NCI-H2081 treated with DMSO at 0.1 percent for 48 hours (cell line): ENCODE data around the gene DLX2.
"Not testable (repeated sequence)": the region's sequence is repeated elsewhere in the genome, so short reads cannot be mapped to it uniquely, and the experiment has no call there.

Experiments
- DNase-seq: peaks from one replicate; lab custom pipeline; 2025; lab: John Stamatoyannopoulos, UW

The DLX2 gene

DNA sequence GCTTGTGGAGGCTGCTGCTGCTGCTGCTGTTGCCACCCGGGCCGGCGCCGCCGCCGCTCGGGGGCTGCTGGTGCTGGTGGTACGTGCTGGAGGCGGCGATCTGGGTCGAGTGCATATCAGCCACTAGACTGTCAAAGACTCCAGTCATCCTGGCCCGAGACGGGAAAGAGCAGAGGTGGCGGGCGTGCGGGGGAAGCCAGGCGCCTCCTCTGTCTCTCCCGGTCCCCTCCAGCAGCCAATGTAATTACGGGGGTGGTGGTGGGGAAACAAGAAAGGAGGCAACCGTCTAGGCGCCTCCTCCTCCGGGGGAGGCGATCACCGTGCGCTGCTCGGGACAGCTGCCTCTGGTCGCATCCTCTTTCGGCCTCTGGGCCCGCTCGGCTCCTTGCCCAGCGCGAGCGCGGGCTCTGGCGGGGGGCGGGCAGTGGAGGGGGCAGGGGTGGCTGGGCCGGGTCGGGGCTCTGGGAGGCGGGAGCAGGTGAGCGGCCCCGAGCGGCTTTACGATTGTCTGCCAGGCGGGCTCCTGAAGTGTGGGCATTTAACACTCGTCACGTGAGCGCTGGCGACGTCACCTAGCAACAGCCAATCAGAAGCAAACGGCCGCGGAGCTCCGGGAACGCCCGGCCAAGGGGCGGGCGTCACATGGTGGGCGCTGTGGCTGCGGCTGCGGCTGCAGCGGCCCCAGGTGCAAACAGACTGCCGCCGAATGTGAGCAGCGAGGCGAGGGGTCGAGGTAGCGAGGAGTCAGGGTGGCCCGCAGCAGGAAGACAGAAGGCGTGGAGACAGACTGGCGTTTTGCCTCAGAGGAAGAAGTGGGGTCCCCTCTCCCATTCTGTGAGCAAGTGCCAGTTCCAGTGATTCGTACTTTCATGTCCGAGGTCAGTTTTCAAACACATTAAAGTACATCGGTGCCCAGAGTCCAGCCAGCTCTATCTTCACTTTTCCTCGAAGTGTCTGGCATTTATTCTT, at the start of gene DLX2:
DLX2 (minus strand) TSS at position 510 of the 969 bp plus-strand sequence; CDS start at position 148, 362 bp downstream.
- DNase-seq, result peak; percentile 91

DNA sequence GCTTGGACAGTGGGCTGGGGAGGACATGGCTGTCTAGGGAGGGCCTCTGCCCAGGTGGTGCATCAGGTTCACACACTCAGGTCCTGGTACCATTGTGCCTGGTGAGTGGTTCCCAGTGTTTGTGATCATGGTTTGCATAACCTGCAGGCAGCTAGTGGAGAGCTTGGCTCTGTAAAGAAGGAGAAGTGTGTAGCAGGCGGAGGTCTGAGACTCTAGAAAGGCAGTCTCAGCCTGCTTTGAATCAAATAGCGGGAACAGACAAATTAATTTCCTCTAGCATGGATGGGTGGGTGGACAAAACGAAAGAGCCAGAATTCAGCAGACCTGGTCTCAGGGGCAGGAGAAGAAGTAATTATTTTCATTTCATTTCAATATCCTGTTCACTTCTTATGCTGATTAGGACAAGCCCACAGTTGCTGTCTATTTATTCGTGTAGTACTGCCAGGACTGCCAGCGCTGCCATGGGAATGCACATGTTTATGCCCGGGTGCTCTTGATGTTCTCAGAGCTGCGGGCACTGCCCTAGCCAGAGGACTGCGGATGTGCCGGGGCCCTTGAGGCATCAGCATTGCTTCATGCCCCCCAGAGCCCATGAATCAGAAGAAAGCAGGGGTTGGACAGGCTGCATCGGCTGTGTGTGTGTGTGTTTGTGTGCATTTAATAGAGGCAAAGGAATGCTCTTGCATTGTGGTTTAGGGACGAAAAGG, 45.4 kb upstream of the DLX2 start:
- DNase-seq, result no peak

DNA sequence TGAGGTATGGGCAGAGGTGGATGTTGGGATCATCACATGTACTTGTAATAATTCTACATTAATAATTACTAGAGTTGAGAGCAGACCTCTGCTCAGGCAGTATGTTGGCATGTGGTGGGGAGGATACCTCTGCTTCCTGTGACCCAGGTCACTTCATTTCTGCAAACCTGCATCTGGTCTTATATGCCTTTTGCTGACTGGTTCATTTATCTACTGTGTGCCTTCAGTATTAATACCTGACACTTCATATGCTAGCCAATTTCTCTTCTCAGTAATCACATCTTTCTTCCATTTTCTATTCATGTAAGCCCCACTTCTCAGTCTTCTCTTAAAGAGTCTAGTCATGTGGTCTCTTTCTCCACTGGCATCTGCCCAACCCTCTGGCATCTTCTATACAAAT, 41.1 kb upstream of the DLX2 start:
- no peak for DNase-seq

DNA sequence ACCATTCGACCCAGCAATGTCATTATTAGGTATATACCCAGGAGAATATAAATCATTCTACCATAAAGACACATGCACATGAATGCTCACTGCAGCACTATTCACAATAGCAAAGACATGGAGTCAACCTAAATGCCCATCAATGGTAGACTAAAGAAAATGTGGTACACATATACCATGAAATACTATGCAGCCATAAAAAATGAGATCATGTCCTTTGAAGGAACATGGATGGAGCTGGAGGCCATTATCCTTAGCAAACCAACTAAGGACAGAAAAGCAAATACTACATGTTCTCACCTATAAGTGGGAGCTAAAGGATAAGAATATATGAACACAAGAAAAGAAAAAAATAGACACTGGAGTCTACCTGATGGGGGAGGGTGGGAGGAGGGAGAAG, 36.0 kb upstream of the DLX2 start:
- DNase-seq, result not testable (repeated sequence)

DNA sequence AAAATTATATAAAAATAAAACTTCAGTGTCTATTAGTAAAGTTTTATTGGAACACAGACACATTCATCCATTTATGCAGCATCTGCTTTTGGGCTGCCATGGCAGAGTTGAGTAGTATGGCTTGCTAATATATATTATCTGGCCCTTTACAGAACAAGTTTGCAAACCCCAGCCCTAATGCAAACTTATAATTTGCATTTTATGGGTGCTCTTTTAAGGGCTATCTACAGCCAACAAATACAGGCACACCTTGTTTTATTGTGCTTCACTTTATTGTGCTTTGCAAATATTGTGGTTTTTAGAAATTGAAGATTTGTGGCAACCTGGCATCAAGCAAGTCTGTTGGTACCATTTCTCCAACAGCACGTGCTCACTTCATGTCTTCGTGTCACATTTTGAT, 35.2 kb upstream of the DLX2 start:
- no peak for DNase-seq

DNA sequence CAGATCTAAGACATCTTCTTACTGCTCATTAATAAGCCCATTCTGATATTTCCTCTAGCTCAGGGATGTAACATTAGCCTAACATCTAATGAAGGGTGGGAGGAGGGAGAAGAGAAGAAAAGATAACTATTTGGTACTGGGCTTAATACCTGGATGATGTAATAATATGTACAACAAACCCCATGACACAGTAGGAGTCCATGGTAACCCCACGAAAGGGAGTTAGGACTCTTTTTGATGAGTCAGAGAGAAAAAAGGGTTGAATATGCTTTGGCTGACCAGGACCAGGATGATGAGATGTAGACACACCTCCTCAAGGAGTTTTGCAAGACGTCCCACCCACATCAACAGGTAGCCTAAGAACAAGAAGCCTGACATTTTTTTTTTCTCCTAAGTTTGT, 34.4 kb upstream of the DLX2 start:
- DNase-seq, result no peak

DNA sequence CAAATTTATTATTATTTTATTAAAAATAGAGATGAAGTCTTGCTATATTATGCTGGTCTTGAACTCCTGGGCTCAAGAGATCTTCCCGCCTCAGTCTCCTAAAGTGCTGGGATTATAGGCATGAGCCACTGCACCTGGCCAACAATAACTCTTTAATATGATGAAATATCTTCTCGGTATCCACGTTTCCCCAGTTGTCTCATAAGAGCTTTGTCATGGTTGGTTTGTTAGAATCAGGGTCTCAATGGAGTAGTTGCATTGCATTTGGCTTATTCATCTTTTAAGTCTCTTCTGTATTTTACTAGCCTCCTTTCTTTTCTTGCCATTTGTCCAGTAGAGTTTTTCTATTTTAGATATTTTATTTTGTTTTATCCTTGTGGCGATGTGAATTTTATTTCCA, 32.7 kb upstream of the DLX2 start:
- no peak for DNase-seq

DNA sequence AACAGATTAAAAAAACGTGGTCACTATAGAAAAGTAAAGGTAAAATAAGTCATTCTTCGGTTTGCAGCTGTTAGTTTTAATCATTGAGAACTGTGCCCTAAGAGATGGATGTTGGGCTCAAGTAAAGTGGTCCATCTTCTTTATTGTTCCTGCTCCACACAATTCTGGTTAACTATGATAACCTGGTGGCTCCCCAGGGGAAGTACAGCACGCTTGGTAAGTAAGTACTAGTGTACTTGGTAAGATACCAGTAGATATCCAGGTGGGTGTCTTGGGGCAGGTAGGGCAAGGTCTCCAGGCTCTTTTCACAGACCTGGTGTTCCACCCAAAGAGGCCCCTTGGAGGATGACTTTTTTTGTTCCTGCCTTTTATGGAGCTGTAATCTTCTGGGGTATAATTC, 31.6 kb upstream of the DLX2 start:
- no peak for DNase-seq

DNA sequence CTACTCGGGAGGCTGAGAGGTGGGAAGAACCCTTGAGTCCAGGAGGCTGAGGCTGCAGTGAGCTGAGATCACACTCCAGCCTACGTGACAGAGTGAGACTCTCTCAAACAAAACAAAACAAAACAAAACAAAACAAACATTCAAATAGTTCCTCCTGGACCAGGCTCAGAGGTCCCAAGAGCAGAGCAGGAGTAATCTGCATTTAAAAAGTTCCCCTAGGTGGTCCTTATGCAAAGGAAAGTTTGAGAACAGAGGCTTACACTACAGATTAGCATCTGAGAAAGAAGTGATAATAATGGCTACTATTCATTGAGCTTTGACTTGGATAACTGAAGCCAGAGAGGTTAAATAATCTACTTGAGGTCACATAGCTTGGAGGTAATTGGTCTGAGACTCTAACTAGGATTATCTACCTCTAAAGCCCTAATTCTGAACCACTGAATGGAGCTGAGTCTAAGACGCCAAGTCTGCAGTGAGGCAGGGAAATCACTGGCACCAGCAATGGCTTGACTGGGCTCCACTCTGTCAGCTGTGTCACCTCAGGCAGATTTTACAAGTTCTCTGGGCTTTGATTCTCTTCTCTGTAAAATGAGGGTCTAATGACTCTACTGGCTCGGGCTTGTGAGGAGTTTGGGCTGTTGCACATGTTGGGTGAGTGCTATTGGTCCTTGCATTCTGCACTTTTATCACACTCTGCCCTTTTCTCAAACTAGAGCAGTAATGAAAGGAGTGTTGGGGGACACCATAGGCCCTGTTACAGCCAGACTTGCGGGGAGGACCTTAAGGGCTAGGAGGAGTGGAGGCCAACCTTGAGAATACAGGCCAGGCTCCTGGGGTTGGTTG, 29.2 kb upstream of the DLX2 start:
- no peak for DNase-seq

DNA sequence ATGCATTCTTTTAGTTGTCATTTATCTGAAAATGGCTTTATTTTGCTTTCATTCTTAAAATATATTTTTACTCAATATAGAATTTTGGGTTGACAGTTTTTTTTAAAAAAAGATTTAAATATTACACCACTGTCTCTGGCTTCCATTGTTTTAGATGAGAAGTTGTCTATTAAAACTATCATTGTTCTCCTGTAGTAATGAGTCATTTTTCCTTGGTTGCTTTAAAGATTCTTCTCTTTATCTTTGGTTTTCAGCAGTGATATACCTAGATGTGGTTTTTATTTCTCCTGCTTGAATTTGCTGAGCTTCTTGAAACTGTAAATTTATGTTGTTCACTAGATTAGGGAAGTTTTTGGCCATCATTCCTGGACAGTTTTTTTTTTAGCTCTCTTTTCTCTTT, 26.7 kb upstream of the DLX2 start:
- DNase-seq, result no peak

DNA sequence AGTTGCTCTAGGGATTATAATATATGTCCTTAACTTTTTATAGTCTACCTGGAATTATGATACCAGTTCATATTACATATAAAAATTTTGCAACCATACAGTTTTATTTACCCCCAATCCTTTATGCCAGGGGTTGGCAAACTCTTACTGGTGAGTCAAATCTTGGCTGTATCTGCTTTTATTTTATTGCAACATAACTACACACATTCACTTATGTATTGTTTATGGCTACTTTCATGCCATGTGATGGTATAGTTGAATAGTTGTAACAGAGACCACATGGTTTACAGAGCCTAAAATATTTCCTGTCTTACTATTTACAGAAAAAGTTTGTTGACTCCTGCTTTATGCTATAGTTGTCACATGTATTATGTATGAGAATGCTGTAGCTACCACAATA, 25.8 kb upstream of the DLX2 start:
- DNase-seq, result no peak

DNA sequence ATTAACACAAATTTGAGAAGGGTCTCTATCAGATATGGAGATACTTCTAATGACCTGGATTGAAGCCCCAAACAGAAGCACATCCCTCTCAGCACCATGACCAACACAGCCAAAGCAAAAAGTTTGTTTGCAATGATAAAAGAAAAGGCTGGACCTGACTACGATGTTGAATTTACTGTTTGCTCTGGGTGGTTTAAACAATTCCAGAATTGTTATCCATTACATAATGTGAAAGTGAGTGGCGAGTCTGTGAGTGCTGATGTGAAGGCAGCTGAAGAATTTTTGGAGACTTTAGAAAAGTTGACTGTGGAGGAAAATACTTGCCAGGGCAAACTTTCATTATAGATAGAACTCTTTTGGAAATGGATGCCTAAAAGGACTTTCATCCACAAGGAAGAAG, 17.4 kb upstream of the DLX2 start:
- no peak for DNase-seq

DNA sequence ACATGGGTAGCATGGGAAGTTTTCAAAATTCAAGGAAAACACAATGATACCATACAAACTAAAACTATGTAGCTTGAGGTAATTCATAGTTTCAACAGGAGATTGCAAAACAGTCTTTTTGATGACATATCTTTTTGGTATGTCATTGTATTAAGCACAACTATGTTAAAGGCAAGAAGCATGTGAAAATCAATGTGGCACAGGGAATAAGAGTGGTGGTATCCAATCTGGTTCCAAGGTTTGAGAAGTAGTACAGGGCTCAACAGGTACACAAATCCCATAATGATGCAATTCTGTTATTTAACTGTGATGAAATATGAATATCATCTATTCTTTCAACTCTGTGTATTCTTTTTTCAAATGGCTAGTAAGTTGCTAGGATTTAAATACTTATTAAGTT, 16.4 kb upstream of the DLX2 start:
- DNase-seq, result no peak

DNA sequence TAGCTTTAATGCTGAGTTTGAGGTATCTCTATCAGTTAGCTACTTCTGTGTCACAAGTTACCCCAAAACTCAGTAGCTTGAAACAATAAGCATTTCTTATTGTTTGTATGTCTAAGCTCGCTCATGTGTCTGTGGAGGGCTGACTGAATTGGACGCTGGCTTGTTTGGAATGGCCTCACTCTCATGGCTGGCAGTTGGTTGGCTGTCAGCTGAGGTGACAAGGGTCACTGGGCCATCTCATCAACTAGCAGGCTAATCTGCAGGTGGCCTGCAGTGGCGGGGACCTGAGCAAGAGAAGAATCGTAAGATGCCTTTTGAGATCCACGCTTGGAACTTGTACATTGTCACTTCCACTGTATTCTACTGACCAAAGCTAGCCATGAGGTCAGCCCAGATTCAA, 13.4 kb upstream of the DLX2 start:
- no peak for DNase-seq

DNA sequence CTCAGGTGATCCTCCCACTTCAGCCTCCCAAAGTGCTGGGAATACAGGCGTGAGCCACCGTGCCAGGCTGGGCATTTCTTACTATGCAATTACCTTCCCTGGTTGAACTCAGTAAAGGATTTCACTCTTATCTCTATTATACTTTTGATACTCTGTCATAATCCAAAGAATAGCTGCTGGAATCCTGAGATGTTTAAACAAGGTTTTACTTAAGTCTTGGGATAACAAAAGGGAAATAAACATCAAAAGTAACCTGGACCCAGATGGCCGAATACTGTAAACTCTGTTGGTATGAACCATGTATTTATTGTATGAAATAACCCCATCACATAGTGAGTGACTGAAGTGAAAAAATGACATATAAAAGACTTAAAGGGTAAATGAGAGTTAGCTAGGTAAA, 11.9 kb upstream of the DLX2 start:
- DNase-seq, result no peak

DNA sequence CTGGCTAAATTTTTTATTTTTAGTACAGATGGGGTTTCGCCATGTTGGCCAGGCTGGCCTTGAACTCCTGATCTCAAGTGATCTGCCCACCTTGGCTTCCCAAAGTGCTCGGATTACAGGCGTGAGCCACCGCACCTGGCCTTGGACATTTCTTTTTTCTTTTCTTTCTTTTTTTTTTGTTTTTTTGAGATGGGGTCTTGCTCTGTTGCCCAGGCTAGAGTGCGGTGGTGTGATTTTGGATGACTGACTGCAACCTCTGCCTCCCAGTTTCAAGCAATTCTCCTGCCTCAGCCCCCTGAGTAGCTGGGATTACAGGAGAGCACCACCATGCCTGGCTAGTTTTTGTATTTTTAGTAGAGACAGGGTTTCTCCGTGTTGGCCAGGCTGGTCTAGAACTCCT, 11.5 kb upstream of the DLX2 start:
- DNase-seq, result not testable (repeated sequence)

DNA sequence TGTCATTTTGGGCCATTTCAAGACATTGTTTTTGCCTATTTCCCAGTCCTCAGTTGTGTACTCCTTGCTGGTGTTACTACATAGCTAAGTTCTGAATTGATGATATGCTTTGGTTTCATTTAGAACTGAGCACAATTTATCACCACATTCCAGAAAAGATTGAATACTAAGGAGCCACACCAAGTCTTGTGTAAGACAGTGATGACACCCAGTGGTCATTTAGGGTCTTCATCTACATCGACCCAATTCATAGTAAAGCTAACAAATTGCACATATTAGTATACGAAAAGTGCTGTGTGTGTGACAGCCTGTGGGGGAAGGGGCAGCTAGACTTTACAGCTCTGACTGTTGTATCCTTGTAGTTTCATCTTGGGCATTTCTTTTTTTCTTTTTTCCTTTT, 10.9 kb upstream of the DLX2 start:
- DNase-seq, result no peak

DNA sequence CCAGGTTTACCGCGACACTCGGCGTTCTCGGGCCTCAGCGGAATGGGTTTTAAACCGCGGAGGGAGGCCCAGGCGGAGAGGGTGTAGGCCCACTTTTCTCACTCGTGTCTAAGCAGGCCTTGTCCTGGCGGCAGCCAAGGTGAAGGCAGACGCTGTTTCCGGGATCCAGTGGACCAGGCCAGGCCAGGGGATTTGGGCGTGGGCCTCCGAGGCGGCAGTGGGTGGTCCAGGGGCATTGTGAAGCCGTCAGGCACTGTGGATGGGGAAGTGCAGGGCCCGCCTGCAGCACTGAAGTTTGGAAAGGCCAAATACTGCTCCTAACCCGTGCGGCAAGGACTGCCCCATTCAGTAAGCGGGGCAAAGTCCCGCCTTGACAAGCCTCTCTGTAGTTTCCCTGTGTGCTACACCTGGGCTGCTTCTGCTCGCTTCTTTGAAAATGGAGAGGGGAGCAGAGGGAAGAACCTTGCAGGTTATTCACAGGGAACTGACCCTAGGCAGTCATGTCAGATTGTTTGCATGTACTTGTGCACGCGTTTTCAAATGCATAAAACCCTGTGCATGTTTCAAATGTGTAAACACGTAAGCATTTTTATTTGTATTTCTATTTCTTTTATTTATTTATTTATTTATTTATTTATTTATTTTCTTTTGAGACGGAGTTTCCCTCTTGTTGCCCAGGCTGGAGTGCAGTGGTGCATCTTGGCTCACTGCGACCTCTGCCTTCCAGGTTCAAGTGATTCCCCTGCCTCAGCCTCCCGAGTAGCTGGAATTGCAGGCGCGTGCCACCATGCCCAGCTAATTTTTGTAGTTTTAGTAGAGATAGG, 7.5 kb upstream of the DLX2 start:
- no peak for DNase-seq

DNA sequence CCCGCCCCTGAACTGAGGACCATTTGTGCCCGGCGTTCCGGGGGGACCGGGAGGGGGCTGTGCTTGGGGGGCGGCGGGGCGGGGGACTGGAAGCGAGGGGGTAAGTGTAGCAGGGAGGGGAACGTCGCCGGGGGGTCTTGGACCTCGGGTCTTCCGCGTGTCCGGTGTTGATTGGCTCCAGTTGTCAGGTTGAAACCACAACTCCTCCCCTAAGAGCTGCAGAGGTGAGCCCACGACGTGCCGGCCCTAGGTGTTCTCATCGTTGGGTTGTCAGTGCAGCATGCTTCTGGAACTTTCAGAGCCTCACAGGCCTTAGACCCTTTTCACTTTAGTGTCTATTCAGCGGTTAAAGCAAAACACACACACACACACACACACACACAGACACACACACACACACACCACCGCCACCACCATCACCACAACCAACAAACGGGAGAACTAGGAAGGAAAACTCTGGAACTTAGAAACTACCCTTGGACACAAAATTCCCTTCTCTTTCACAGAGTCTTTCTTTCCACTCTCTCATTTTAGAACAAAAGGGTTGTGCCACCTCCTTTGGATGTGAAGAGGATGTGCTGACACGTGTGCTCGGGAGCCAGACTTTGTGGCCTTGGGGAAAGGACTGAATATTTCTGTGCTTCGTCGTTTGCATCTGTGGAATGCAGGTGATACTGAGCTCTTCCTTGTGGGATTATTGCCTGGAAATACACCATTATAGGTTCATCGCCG, 6.7 kb upstream of the DLX2 start:
- DNase-seq, result no peak

DNA sequence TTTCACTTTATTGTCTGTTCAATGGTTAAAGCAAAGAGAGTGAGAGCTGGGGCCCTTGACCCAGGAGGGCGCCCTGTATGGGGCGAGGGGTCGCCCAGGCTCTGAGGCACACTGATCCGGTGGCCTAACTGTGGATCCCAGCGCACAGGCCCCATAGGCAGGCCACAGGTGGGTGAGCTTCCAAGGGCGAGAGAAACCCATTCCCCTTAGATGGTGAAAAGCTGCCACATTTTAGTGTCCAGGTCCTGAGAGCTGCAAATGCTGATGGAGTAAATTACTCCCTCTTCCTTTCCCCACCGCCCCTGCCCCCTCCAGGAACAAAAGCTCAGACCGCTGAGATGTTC, 5.9 kb upstream of the DLX2 start:
- DNase-seq, result no peak
